H9 (cell line): Measurements from ENCODE around the gene SLC2A9. TPM values are rescaled to one million over a fixed set of nuclear protein-coding genes. Genes with fewer than 3 reads are reported as not detected.

Source experiments
- DNase-seq: peaks from one replicate; pipeline ENCODE4 v3.0.0-alpha.2; 2017
- H2AFZ ChIP-seq: one replicate; pipeline ENCODE4 v1.6.1; 2013; ENCODE audit warnings: mild to moderate bottlenecking, low read length, control low read depth, moderate library complexity
- H2AK5ac ChIP-seq: 2 replicates; pipeline ENCODE4 v1.6.1; 2013; ENCODE audit warnings: low read length, control low read depth, mixed read lengths; ENCODE audit not compliant: insufficient read length
- H2BK120ac ChIP-seq: one replicate; pipeline ENCODE4 v1.6.1; 2013; ENCODE audit warnings: low read depth, mild to moderate bottlenecking, low read length, control low read depth, inconsistent platforms; ENCODE audit not compliant: poor library complexity, severe bottlenecking
- H2BK12ac ChIP-seq: 2 replicates; pipeline ENCODE4 v1.6.1; 2013; ENCODE audit warnings: low read length, control low read depth, mixed read lengths, low read depth; ENCODE audit not compliant: insufficient read length
- H2BK15ac ChIP-seq: 2 replicates; pipeline ENCODE4 v1.6.1; 2013; ENCODE audit warnings: low read depth, low read length, control low read depth
- H2BK20ac ChIP-seq: one replicate; pipeline ENCODE4 v1.6.1; 2013; ENCODE audit warnings: low read depth, mild to moderate bottlenecking, low read length, control low read depth, inconsistent platforms; ENCODE audit not compliant: poor library complexity, severe bottlenecking
- H2BK5ac ChIP-seq: 2 replicates; pipeline ENCODE4 v1.6.1; 2013; ENCODE audit warnings: low read length, control low read depth, mixed read lengths; ENCODE audit not compliant: insufficient read length
- H3K14ac ChIP-seq: 2 replicates; pipeline ENCODE4 v1.6.1; 2013; ENCODE audit warnings: low read length, control low read depth; ENCODE audit not compliant: insufficient read depth
- H3K18ac ChIP-seq: 2 replicates; pipeline ENCODE4 v1.6.1; 2013; ENCODE audit warnings: low read depth, mild to moderate bottlenecking, mixed read lengths, low read length, control low read depth; ENCODE audit not compliant: insufficient read length
- H3K23ac ChIP-seq: 2 replicates; pipeline ENCODE4 v1.6.1; 2013; ENCODE audit warnings: low read length, control low read depth, mixed read lengths, low read depth; ENCODE audit not compliant: insufficient read length
- H3K23me2 ChIP-seq: 2 replicates; pipeline ENCODE4 v1.6.1; 2013; ENCODE audit warnings: low read depth, mild to moderate bottlenecking, mixed read lengths, low read length, control low read depth; ENCODE audit not compliant: insufficient read length, poor library complexity, severe bottlenecking
- H3K27ac ChIP-seq: 2 replicates; pipeline ENCODE4 v1.5.1; 2013; ENCODE audit warnings: low read length, control low read depth, mixed read lengths, low read depth; ENCODE audit not compliant: insufficient read length
- H3K27me3 ChIP-seq: 2 replicates; pipeline ENCODE4 v1.6.1; 2013; ENCODE audit warnings: low read length, control low read depth, inconsistent platforms; ENCODE audit not compliant: insufficient read depth
- H3K4ac ChIP-seq: 2 replicates; pipeline ENCODE4 v1.6.1; 2013; ENCODE audit warnings: low read depth, mild to moderate bottlenecking, control low read depth, inconsistent platforms, low read length, moderate library complexity
- H3K4me1 ChIP-seq: 2 replicates; pipeline ENCODE4 v1.6.1; 2013; ENCODE audit warnings: low read length, control low read depth, inconsistent platforms; ENCODE audit not compliant: insufficient read depth
- H3K4me2 ChIP-seq: 2 replicates; pipeline ENCODE4 v1.6.1; 2013; ENCODE audit warnings: low read length, control low read depth, mixed read lengths; ENCODE audit not compliant: insufficient read length, insufficient read depth
- H3K56ac ChIP-seq: 2 replicates; pipeline ENCODE4 v1.6.1; 2013; ENCODE audit warnings: low read depth, mild to moderate bottlenecking, mixed read lengths, low read length, control low read depth; ENCODE audit not compliant: insufficient read length
- H3K79me1 ChIP-seq: 2 replicates; pipeline ENCODE4 v1.6.1; 2013; ENCODE audit warnings: low read depth, mild to moderate bottlenecking, moderate library complexity, low read length, control low read depth, inconsistent platforms; ENCODE audit not compliant: insufficient read depth, poor library complexity, severe bottlenecking
- H3K79me2 ChIP-seq: 2 replicates; pipeline ENCODE4 v1.6.1; 2013; ENCODE audit warnings: low read length, control low read depth, inconsistent platforms; ENCODE audit not compliant: insufficient read depth
- H3K9ac ChIP-seq: 2 replicates; pipeline ENCODE4 v1.6.1; 2013; ENCODE audit warnings: low read length, control low read depth, mixed read lengths; ENCODE audit not compliant: insufficient read length; ENCODE audit errors: extremely low read depth
- H3K9me3 ChIP-seq: one replicate; pipeline ENCODE4 v1.6.1; 2013; ENCODE audit warnings: low read depth, low read length, inconsistent platforms; ENCODE audit not compliant: control insufficient read depth
- H3T11ph ChIP-seq: one replicate; pipeline ENCODE4 v1.6.1; 2013; ENCODE audit warnings: mild to moderate bottlenecking, low read length, control low read depth, inconsistent platforms
- H4K20me1 ChIP-seq: one replicate; pipeline ENCODE4 v1.6.1; 2013; ENCODE audit not compliant: control insufficient read depth, insufficient read length, insufficient read depth
- H4K5ac ChIP-seq: 2 replicates; pipeline ENCODE4 v1.6.1; 2013; ENCODE audit warnings: low read depth, mild to moderate bottlenecking, mixed read lengths, low read length, control low read depth; ENCODE audit not compliant: insufficient read length
- H4K8ac ChIP-seq: replicated peaks from 2 replicates; pipeline ENCODE4 v1.6.1; 2013; ENCODE audit warnings: low read length, control low read depth, mixed read lengths, low read depth; ENCODE audit not compliant: insufficient read length
- H4K91ac ChIP-seq: 2 replicates; pipeline ENCODE4 v1.6.1; 2013; ENCODE audit warnings: low read depth, mild to moderate bottlenecking, moderate library complexity, mixed read lengths, low read length, control low read depth; ENCODE audit not compliant: insufficient read length
- H3K27ac Mint-ChIP-seq, 3 experiments: 2 replicates in 2 of 3; 3 replicates in 1 of 3; pipeline ENCODE4 v1.8.0; 2020 to 2021; ENCODE audit warnings: mixed read lengths in 3 of 3, mild to moderate bottlenecking in 1 of 3, moderate library complexity in 1 of 3
- H3K27me3 Mint-ChIP-seq: 2 replicates; pipeline ENCODE4 v1.8.0; 2021; ENCODE audit warnings: low read depth, mild to moderate bottlenecking, moderate library complexity, mixed read lengths
- H3K36me3 Mint-ChIP-seq, 3 experiments: 2 replicates in 2 of 3; 3 replicates in 1 of 3; pipeline ENCODE4 v1.8.0; 2020 to 2021; ENCODE audit warnings: low read depth in 3 of 3, mixed read lengths in 3 of 3; ENCODE audit not compliant: insufficient read depth in 1 of 3
- H3K4me1 Mint-ChIP-seq, 2 experiments: 2 replicates each; pipeline ENCODE4 v1.8.0; 2020; ENCODE audit warnings: mixed read lengths in 2 of 2
- H3K4me3 Mint-ChIP-seq, 2 experiments: 2 replicates in 1 of 2; 3 replicates in 1 of 2; pipeline ENCODE4 v1.8.0; 2020 to 2021; ENCODE audit warnings: mild to moderate bottlenecking in 2 of 2, mixed read lengths in 2 of 2, moderate library complexity in 1 of 2
- H3K9me3 Mint-ChIP-seq, 2 experiments: 2 replicates in 1 of 2; 3 replicates in 1 of 2; pipeline ENCODE4 v1.8.0; 2020; ENCODE audit warnings: mild to moderate bottlenecking in 2 of 2, mixed read lengths in 2 of 2, moderate library complexity in 1 of 2
- CTCF ChIP-seq: fragments of 200-600 bp; sonication (generic); conservative IDR thresholded peaks from 3 replicates; pipeline ENCODE4 v1.8.0; 2021; ENCODE audit warnings: antibody characterized with exemption, mild to moderate bottlenecking
- WGBS: extraction: QIAGEN DNeasy Blood & Tissue Kit; methylation state at CpG from one replicate; pipeline ENCODE4 v1.1.7; 2013; ENCODE audit warnings: missing lambda C conversion rate, low lambda C conversion rate, mixed read lengths; ENCODE audit not compliant: insufficient read length; ENCODE audit errors: extremely low coverage; 5-methylcytosine and 5-hydroxymethylcytosine counted together
- total RNA-seq: library from RNA; stranded (reverse); gene quantifications from 2 replicates; pipeline ENCODE4 v1.2.1, GENCODE V29; 2021

Gene SLC2A9
- total RNA-seq, 1 experiment from 2014 or later = 0.79 TPM

GRCh38 chr4:10045481-10045880, 24.2 kb upstream of the SLC2A9 start:
- DNase-seq = no peak
- H3K9ac ChIP-seq = no peak overlapping the region
- no peak overlapping the region for H3K27ac Mint-ChIP-seq

More at GRCh38 chr4:10045481-10045880, 24.2 kb upstream of the SLC2A9 start:
- Histone ChIP-seq H3K23me2 (no peaks in the 10 kb centered on the region), H3K9me3 (no peaks in the 10 kb centered on the region), H3K4ac (no peak overlapping the region), H3K14ac (no peak overlapping the region), H4K91ac (no peak overlapping the region), H2BK12ac (no peak overlapping the region), H3K79me1 (no peaks in the 10 kb centered on the region), H4K20me1 (no peaks in the 10 kb centered on the region), H3K27me3 (no peaks in the 10 kb centered on the region), H3T11ph (no peak overlapping the region), H3K23ac (no peak overlapping the region), H2BK15ac (no peak overlapping the region), H3K79me2 (no peaks in the 10 kb centered on the region), H2BK120ac (no peak overlapping the region), H3K4me1 (no peaks in the 10 kb centered on the region; the same call in 1 of the 2 replicates), H2AK5ac (no peak overlapping the region), H4K8ac (no peak overlapping the region), H4K5ac (no peak overlapping the region), H3K27ac (no peak overlapping the region), H3K4me2 (no peak overlapping the region), H2BK5ac (no peak overlapping the region), H3K56ac (no peak overlapping the region), H3K18ac (no peak overlapping the region), H2BK20ac (no peak overlapping the region), H2AFZ (no peak overlapping the region)
- WGBS = no CpG with 5 or more reads among the region's 1 CpG
- TF ChIP-seq CTCF = no peak
- Mint-ChIP-seq H3K4me1 (peaks cover 15 to 19% of the 10 kb centered on the region in 2 experiments), H3K9me3 (peaks cover 9% of the 10 kb centered on the region in 2 experiments; a peak in 4 of 5 replicates), H3K4me3 (no peak overlapping the region), H3K27me3 (peaks cover 7% of the 10 kb centered on the region), H3K36me3 (peaks cover 0 to 8% (median 1%) of the 10 kb centered on the region in 3 experiments; a peak in 4 of 7 replicates)
